ENCODE data around the gene BRMS1.
A peak's percentile ranks its signal among the peaks of the same experiment; 100 is the strongest.

BRMS1 gene

GRCh38 chr11:66297610-66298009, 47.3 kb downstream of the BRMS1 start:
- no peak for DNase-seq

- DNase-seq, result no peak
These were observed 50.0 kb downstream of the BRMS1 start for GRCh38 chr11:66294626-66295620.

DNA sequence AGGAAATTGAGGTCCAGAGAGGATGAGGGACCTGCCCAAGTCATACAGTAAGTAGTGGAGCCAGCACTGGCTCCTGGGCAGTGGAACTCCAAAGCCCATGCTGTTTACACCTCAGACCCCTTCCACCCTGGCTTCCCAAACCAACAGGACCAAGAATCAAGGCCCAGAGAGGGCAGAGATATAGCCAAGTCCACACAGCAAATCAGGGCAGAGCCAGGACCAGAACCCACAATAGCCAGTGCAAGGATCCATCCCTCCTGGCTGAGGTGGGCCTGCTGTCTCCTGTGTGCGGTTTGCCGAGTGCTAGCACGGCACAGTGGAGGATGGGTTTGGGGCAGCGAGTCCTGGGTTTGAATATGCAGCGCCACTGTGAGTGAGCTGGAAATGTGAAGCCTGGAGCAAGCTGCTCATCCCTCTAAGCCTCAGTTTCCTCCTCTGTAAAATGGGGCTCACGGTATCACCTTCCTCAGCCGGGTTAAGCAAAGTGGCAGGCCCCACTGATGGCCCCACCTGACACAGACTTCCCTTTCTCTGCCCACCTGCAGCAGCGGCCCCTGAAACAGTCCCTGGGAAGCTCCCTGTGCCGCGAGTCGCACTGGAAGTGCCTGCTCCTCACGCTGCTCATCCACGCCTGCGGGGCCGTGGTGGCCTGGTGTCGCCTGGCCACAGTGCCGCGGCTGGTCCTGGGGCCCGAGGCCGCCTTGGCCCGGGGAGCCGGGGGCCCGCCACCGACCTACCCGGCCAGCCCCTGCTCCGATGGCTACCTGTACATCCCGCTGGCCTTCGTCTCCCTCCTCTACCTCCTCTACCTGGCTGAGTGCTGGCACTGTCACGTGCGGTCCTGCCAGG, 50.9 kb downstream of the BRMS1 start:
- no peak for DNase-seq

DNA sequence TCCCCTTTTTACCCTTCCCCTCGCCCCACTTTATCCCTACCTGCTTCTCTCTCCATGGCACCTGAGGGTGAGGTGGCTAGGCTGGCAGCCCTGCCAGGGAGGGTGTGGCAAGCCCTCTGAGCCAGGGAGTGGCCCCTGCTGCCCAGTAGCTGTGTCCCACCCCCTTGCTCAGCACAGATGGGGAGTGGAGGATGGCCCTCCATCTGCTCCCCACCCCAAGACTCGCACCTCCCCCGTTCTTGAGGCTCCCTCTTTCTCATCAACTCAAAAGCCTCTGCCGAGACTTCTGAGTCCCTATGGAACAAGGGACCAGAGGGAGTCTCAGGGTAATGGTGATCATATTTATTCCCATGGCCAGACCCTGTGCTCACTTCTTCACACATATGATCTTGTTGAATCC, 51.6 kb downstream of the BRMS1 start:
- DNase-seq, result no peak

- no peak for DNase-seq
These were observed 52.2 kb downstream of the BRMS1 start for GRCh38 chr11:66292543-66293332.

DNA sequence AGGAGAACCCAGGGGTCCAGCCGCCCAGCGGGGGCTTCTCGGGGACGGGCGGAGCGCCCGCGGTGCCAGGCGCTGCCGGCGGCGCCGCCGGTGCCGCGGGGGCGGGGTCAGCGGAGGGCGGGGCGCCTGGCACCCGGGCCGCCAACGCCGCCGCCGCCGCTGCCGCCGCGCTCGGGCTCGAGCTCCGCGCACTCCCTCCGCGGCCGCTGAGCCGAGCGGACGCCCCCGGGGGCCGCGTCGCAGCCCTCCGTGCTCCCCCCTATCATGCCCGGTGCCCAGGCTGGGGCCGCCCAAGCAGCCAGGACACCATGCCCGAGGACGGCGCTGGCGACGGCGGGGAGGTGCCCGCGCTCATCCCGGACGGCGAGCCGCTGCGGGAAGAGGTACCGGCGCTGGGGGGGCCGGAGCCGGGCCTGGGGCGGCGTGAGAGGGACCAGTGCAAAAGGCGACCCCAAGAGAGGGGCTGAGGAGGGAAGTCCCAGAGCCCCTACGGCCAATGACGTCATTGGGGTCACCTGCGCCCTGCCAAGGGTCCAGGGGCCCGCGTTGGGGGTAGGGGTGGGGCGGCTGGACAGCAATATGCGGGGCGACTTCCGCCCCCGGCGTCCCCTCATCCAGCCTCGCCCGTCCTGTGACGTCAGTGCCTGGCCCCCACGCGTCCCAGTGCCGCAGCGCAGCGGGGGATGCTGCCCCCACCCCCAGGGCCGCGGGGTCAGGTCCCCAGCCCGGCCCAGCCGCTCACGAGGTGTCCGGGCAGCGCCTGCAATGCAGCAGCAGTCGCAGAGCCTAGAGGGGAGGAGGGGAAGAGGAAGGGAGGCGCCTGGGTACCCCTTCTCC, 53.0 kb downstream of the BRMS1 start, which contains the start of gene TMEM151A:
Gene TMEM151A, plus strand, starts transcription at position 189 of the 837 bp plus-strand sequence. Its CDS starts 120 bp downstream, at position 309.
- no peak for DNase-seq

DNA sequence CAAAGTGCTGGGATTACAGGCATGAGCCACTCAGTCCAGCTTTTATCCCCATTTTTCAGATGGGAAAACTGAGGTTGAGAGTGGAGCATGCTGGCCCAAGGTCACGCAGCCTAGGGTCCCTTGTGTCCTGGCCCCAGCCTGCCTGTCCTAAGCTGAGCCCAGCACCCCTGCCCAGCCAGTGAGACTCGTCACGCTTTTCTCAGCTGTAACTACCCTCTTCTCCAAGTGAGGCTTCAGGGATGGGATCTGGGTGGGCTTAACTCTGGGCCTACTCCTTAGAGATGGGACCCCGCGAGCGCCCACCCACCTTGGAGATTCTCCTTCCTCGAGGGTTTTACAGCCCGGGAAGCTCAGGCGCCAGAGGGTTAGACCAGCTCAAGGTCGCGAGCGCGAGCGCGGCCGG, 53.6 kb downstream of the BRMS1 start:
- no peak for DNase-seq

GRCh38 chr11:66290330-66290621, 54.6 kb downstream of the BRMS1 start:
- DNase-seq, result no peak

GRCh38 chr11:66289548-66290329, 55.2 kb downstream of the BRMS1 start:
- peak; percentile 91 for DNase-seq

DNA sequence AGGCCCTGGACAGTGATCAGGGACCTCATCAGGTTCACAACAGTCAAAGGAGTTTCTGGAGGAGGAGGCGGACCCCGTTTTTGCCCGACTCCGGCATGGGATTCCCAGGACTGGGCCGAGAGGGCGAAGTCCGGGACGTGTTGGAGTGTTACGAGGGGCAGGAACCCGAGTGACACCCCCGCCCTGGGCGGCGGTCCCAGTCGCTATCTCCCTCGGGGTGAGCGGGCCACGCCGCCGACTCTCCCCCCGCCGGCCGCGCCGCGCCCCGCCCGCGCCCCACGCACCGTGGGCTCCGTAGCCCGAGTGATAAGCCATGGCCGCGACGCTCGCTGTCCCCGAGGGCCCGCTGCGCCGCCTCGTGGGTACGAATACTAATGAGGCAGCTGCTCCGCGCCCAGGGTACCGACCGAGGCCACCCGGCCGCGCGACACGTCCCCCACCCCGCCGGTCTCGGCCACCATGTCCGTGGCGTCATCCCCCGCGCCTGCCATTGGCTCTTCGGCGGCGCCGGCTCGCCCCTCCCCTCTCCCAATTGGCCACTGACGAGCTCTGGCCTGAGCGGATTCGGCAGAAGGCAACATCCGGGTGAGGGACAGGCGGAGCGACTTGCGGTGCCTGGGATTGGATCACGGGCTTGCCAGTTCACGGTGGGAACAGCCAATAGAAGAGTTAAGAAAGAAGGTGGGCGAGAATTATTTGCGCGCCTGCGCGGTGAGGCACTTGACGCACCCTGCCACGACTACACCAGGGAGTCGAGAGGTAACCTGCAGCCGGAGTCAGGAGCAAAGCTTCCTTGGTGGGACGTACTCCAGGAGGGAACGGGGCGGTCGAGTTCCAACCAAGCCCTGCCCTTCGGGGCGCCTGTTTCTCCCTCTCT, 56.0 kb downstream of the BRMS1 start, which contains the start of gene YIF1A:
Gene YIF1A, minus strand, starts transcription at position 473 of the 877 bp plus-strand sequence. Its CDS starts 158 bp downstream, at position 315.
- DNase-seq, result peak; percentile 99

DNA sequence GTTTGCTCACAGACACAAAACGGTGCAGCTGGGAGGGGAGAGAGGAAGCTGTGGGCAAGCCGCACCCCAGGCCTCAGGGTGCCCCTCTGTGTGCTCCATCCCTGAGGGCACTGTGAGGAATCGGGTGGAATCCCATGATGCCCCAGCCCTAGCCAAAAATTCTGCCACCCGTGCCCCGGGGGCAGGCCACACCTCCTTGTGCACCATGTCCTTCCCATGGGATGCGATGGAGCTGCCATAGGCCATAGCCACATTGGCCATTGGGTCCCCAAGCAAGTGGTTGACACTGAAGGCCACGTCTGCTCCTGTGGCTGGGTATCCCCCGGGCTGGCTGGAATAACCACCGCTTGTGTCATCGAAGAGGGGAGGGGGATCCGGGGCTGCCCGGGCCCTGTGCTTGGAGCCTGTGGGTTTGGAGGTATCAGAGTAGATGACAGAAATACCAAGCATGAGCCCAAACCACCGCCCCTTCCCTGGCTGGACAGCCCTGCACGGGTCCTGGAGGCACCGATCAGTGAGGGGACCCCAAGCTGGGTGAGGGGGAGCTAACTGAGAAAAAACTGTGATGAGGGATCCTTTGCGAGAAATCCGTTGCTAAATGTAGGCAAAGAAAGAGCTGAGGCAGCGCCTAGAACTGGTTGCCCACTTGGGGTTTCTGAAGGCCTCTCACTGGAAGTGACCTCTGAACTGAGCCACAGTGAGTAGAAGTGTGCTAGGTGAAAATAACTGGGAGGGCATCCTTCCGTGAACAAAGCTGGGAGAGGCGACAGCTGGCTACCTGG, 56.8 kb downstream of the BRMS1 start:
- DNase-seq, result no peak

All from activated CD4-positive, alpha-beta T cell treated with anti-CD3 and anti-CD28 coated beads for 48 hours (primary cell).